Dermis blood vessel endothelial cell (primary cell): Measurements from ENCODE around the gene CREM. TPM values are rescaled to one million over a fixed set of nuclear protein-coding genes. Genes with fewer than 3 reads are reported as not detected.
"Not testable (repeated sequence)": the region's sequence is repeated elsewhere in the genome, so short reads cannot be mapped to it uniquely, and the experiment has no call there.

Experiments
- DNase-seq: peaks from one replicate; pipeline ENCODE4 v3.0.0; 2010
- total RNA-seq: library from RNA; depleted of rRNA; stranded (reverse); fragments of >200 nt; gene quantifications from 2 replicates; pipeline ENCODE4 v1.2.3, GENCODE V29; 2014

Gene CREM
- total RNA-seq, 1 donor from 2014 or later: 106 TPM

DNA sequence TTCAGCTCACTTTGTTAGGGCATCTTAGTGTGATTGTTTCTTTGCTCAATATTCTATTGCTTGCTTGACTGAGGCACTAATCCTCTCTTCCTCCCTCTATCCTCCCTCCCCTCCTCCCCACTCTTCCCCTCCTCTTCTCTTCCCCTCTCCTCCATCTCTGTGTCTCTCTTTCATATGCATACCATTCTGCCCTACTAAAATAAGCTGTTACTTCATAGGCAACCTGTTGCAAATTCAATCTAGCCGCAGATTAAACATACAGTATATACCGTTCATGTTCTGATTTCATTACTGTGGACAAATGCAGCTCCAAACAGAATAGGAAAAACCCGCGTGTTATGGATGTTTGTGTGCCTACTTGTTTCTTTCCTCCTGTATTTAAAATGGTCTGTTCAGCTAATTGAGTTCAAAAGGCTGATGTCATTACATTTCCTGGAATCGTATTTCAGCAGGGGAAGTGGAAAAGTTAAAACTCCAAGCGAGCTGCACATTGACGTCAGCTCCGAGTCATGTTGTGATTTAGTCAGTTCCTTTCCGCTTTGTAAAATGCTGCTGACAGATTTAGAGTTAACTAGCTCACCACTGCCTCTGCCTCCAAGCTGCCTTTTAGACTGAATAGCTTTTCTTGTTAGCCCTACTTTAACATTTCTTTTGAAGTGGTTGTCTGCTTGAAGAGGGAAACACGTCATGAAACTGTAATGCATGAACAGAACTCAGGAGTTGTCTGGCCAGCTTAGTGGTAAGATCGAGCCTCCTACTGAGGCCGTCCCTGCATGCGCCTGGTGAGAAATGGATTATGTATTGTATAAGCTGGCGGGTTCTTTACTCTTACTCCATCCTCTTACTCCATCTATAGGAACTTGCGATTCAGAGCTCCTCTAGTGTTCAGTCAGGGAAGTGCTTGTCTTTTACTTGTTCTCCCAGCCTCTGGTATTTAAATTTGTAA is 69.0 kb downstream of the CREM start:
- peak; percentile 99 for DNase-seq

DNA sequence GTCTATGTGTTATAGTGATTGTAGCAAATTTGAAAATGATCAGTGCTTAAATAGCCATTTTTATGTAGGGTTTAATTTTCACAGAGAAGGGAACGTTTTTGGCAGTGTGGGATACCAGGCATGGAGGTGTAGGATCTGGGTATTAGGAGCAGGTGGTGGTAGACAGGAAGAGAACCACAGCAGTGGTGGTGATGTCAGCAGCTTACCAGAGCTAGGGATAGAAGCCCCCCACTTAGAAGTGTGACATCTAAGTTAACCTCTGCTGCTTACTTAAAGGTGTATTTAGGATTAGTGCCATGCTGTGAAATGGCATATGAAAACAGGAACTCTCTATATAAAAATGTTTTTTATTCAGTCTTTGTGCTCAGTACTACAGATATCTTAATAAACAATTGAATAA is 73.8 kb downstream of the CREM start:
- DNase-seq: no peak

DNA sequence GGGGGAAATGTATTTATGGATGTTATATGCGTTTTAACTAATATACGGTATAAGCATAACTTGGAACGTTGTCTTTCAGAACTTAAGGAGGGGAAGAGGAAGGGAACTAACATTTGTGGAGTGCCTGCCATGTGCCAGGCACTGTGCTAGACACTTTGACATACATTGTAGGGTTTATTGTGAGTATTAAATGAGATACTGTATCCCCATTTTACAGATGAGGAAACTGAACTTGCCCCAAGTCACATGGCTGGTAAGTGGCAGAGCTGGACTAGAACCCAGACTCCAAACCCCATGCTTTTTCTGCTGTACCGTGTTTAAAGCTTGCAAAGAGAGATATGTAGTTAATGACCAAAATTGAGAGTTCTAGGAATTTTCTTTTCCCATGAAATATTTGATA is 74.6 kb downstream of the CREM start:
- DNase-seq: no peak

GRCh38 chr10:35202050-35202449 is 75.4 kb downstream of the CREM start:
- no peak for DNase-seq

DNA sequence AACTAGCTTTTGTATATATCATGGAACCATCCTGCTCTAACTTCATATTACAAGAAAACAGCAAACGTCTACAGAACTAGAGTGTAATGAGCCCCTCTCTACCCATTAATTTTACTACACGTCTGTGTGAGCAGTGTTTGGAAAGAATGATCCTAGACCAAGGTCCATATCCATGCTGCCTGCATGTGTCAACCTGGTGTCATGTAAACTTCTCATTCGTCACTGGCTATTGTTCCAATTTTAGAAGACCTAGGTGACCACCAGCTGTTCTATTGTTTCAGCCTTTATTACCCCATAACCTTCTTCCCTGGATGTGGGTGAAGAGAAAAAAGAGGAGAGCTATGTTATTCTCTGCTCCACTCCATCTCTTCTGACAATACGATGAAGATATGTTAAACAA is 77.1 kb downstream of the CREM start:
- peak; percentile 51 for DNase-seq

GRCh38 chr10:35204650-35205319 is 78.1 kb downstream of the CREM start:
- no peak for DNase-seq

DNA sequence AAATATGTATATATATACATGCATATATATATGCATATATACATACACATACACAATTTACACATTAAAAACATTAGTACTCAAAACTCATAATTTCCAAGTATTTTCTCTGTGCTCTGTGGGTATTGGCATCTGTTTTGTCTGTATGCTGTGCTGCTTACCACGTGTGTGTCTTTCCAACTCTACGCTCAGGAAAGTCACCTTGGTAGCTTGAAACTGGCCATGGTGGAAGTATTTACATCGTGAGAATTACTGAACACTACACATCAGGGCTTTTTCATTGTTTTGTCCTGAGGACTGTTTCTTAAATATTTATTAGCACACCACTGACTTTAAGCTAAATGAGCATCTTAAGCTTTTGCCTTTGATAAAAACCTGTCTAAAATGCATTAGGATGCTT is 79.6 kb downstream of the CREM start:
- no peak for DNase-seq

- no peak for DNase-seq
Observed at GRCh38 chr10:35208536-35208935, 81.9 kb downstream of the CREM start.

- DNase-seq: no peak
Observed at GRCh38 chr10:35208949-35209613, 82.4 kb downstream of the CREM start.

DNA sequence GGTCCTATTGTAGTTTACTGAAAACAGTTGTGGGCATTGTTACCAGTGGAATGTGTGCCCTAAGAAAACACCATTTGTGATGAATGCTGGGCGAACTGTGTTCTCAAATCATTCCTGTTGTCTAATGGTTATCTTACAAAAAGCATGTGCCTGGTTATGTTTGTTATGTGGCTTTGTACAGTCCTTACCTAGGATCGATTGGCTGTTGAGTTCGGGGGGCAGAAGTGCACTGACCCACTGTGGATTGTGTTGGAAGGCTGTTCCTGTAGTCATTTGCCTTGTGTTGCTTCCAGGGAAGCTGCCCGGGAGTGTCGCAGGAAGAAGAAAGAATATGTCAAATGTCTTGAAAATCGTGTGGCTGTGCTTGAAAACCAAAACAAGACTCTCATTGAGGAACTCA is 84.3 kb downstream of the CREM start:
- no peak for DNase-seq

DNA sequence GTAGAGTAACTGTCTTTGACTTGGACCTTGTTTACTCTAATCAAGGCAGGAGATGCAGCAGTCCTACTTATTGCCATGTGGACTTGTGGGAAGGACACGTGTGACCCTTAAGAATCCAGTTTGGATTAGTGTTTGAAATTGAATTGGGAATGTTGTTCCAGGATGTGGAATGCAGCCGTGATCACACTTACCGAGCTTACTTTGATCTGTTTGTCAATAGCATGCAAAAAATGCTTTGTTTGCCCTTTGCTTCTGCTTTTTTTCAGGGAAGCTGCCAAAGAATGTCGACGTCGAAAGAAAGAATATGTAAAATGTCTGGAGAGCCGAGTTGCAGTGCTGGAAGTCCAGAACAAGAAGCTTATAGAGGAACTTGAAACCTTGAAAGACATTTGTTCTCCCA is 84.7 kb downstream of the CREM start:
- no peak for DNase-seq

GRCh38 chr10:35212856-35213255 is 86.2 kb downstream of the CREM start:
- no peak for DNase-seq

- no peak for DNase-seq
Observed at GRCh38 chr10:35213699-35214098, 87.1 kb downstream of the CREM start.

DNA sequence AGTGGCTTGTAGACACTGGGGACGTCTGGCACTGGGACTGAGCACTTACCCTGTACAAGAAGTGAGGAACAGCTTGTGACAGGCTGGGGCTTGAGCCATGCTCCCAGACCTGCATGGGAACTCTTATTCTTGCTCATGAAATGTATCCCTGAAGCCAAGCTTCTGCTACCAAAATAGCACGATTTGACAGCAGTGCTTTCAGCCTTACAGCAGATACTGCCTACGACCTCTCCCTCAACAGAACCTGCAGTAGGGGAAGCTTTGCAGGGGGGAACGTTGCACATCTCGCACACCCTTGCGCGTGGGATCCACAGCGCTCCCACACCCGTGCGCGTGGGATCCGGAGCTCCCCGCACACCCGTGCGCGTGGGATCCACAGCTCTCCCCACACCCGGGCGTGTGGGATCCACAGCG is 88.0 kb downstream of the CREM start:
- no peak for DNase-seq

- DNase-seq: no peak
Observed at GRCh38 chr10:35215107-35215506, 88.5 kb downstream of the CREM start.

DNA sequence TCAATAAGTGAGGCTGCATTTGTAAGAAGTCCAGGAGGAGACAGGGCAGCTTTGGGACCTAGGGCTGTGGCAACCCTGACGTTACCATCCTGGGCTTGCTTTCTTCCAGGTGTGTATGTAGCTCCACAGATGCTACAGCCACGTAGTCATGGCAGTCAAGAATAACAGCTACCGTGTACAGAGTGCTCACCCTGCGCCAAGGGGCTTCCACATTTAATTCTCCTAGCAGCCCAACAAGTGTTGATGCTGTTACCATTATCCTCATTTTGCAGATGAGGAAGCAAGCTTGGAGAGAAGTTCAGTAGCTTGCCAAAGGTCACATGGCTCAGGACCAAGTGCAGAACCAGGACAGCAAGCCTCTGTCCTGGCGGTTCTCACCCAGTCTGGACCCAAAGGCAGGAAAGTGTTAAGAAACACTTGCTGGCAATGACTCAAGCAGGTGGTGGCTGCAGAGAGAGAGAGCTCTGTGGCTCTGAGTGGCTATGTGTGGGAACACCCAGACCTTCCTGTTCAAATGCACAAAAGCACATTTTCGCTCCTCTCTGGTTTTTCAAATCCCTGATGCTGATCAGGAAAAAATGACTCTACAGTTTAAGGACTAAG is 89.8 kb downstream of the CREM start:
- peak; percentile 75 for DNase-seq

DNA sequence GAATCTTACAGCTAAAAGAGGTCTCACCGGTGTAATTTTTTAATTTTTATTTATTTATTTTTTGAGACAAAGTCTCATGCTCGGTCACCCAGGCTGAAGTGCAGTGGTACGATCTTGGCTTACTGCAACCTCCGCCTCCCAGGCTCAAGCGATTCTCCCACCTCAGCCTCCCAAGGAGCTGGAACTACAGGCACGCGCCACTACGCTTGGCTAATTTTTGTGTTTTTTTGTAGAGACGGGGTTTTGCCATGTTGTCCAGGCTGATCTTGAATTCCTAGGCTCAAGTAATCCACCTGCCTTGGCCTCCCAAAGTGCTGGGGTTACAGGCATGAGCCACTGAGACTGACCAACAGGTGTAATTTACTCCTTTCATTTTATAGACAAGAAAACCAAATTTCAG is 90.3 kb downstream of the CREM start:
- DNase-seq: not testable (repeated sequence)

- DNase-seq: peak; percentile 67
Observed at GRCh38 chr10:35217455-35217854, 90.8 kb downstream of the CREM start.

DNA sequence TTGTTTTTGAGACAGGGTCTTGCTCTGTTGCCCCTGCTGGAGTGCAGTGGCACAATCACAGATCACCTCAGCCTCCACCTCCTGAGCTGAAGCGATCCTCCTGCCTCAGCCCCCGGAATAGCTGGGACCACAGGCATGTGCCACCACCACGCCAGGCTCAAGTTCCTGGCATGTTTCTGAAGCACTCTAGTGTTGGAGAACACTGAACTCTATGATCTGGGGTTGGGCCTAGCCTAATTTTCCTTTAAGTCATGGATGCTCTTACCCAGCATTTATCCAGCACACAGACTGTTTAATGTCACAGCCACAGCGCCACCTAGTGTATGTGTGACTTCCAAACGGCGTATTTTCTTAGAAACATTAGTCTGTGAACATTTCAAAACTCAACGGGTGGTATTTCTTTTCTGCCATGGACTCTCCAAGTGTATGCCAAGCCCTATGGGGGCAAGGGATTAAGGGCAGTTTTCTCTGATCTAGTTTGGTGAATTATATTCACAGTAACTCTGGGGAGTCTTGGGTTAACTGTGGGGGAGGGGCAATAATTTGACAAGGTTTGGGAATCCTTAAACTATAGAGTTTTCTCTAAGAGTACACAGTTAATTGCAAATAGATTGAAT is 91.8 kb downstream of the CREM start:
- peak; percentile 96 for DNase-seq

DNA sequence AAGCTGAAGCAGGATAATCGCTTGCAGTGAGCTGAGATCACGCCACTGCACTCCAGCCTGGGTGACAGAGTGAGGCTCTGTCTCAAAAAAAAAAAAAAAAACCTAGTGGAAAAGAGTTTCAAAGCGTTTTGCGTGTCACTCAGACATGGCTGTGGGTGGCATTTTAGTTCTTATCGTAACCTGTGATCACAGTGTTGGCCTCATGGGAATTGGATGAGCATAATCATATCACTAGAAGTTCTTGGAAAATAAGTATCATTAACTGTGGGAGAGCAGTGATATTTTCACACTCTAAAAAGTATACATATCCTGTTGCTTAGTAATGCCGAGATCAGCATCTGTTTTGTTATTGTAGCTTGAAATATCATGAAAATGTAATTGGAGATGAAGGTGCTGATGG is 92.6 kb downstream of the CREM start:
- DNase-seq: no peak

GRCh38 chr10:35219891-35220890 is 93.5 kb downstream of the CREM start:
- DNase-seq: no peak
